Measurements from ENCODE around the gene CDC23.

- TF ChIP-seq CTCF (IDR thresholded peaks at IDR 0.05) (no peak), POLR2A (IDR thresholded peaks at IDR 0.05) (no peak)
Observed at GRCh38 chr5:138238034-138238433, 24.9 kb upstream of the CDC23 start.

Data from uterus (tissue), 2 donors.